Upper lobe of left lung (tissue), 4 donors: Measurements from ENCODE around the gene IFITM2.
"Not testable (repeated sequence)": the region's sequence is repeated elsewhere in the genome, so short reads cannot be mapped to it uniquely, and the experiment has no call there.

Source experiments
- EP300 ChIP-seq, 4 donors: sonication (generic); formaldehyde crosslinking; IDR thresholded peaks; one replicate each; pipeline ENCODE4 v1.5.1; 2017; ENCODE audit warnings: antibody characterized with exemption in 4 of 4, control low read depth in 2 of 4
- POLR2A ChIP-seq, 4 donors: fragments of 450-650 bp; IDR thresholded peaks; one replicate each; pipeline ENCODE4 v1.5.1; 2016 to 2017; ENCODE audit warnings: antibody characterized with exemption in 4 of 4, mild to moderate bottlenecking in 2 of 4

DNA sequence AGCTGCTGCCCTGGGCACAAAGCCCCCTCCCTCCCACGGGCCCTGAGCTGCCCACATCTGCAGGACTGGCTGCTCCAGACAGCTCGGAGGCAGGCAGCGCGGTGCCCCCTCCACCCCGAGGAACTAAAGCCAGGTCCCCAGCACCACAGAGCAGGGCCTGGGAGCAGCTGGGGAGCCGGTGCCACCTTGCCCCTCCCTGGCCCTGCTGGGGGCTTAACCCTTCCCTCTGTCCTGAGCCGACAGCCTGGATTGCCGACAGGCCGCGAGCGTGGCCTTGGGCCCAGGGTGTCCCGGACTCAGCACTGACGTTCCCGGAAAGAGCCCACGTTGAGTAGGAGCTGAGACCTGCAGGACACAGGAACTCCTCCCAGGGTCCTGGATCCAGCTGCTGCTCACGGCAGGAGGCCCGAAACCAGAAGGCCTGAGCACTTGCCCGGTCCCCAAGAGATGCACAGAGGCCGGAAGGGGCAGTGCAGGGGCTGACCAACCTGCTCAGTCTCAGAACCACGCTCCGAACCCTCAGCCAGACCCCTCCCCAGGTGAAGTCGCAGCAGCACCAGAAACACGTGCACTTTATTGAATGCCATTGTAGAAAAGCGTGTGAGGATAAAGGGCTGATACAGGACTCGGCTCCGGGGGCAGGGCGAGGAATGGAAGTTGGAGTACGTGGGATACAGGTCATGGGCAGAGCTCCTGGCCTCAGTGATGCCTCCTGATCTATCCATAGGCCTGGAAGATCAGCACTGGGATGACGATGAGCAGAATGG lies 11.7 kb downstream of the IFITM2 start:
- TF ChIP-seq POLR2A, EP300 (IDR thresholded peaks at IDR 0.05): not testable (repeated sequence)
